PFSK-1 (cell line): ENCODE measurements around the gene CUBN.

Source experiments
- POLR2AphosphoS5 ChIP-seq: IDR thresholded peaks from 2 replicates; pipeline ENCODE4 v1.6.1; 2012; ENCODE audit warnings: low read depth, mild to moderate bottlenecking, control low read depth, low read length, moderate library complexity
- TAF1 ChIP-seq: IDR thresholded peaks from 2 replicates; pipeline ENCODE4 v1.6.1; 2012; ENCODE audit warnings: low read length, control low read depth, borderline replicate concordance; ENCODE audit not compliant: insufficient read depth
- TF ChIP-seq, protein P1 (sequence below), 2 experiments: IDR thresholded peaks; 2 replicates each; pipeline versions ENCODE4 v1.6.1 to v1.8.0; 2011 to 2012; ENCODE audit warnings: low read depth in 2 of 2, low read length in 2 of 2, control low read depth in 1 of 2, inconsistent platforms in 1 of 2, mild to moderate bottlenecking in 1 of 2, moderate library complexity in 1 of 2; ENCODE audit not compliant: insufficient read depth in 1 of 2

DNA sequence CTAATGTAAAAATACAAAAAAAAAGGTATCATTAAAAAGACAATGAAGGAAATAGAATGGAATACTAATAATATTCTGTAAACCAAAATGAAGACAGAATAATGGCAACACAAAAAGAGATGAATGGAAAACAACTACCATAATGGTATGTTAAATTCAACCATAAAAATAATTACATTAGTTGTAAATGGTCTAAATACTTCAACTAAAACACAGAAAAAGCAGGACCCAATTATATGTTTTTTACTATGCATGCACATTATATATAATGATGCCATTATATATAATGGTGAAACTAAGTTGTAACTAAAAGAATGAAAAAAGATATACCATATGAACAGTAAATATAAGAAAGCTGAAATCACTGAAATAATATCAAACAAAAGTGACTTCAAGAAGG is 76.5 kb downstream of the CUBN start:
- TF ChIP-seq, protein P1, sequence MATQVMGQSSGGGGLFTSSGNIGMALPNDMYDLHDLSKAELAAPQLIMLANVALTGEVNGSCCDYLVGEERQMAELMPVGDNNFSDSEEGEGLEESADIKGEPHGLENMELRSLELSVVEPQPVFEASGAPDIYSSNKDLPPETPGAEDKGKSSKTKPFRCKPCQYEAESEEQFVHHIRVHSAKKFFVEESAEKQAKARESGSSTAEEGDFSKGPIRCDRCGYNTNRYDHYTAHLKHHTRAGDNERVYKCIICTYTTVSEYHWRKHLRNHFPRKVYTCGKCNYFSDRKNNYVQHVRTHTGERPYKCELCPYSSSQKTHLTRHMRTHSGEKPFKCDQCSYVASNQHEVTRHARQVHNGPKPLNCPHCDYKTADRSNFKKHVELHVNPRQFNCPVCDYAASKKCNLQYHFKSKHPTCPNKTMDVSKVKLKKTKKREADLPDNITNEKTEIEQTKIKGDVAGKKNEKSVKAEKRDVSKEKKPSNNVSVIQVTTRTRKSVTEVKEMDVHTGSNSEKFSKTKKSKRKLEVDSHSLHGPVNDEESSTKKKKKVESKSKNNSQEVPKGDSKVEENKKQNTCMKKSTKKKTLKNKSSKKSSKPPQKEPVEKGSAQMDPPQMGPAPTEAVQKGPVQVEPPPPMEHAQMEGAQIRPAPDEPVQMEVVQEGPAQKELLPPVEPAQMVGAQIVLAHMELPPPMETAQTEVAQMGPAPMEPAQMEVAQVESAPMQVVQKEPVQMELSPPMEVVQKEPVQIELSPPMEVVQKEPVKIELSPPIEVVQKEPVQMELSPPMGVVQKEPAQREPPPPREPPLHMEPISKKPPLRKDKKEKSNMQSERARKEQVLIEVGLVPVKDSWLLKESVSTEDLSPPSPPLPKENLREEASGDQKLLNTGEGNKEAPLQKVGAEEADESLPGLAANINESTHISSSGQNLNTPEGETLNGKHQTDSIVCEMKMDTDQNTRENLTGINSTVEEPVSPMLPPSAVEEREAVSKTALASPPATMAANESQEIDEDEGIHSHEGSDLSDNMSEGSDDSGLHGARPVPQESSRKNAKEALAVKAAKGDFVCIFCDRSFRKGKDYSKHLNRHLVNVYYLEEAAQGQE (IDR thresholded peaks at IDR 0.05; ENCODE audit: insufficient read depth in 1 of 2, low read depth in 2 of 2, low read length in 2 of 2): no peak
- TF ChIP-seq POLR2AphosphoS5 (no peak), TAF1 (no peak)
